Stomach (tissue), 9 donors: Measurements from ENCODE around the gene TLK2. TPM values are rescaled to one million over a fixed set of nuclear protein-coding genes. Genes with fewer than 3 reads are reported as not detected.

Experiments
- DNase-seq, 2 donors: peaks; one replicate each; pipeline versions ENCODE4 v3.0.0 to v3.0.0-alpha.2; 2013 to 2019
- H3K27ac ChIP-seq, 5 donors: fragments of 200-600 bp in 4 of 5; sonication (generic) in 4 of 5; one replicate each; pipeline ENCODE4 v1.5.1; 2013 to 2019; ENCODE audit warnings: mild to moderate bottlenecking in 1 of 5, moderate library complexity in 1 of 5
- H3K27me3 ChIP-seq, 3 donors: fragments of 200-600 bp; sonication (generic); one replicate each; pipeline ENCODE4 v1.5.1; 2017 to 2019; ENCODE audit warnings: mixed run types in 1 of 3
- H3K36me3 ChIP-seq, 4 donors: fragments of 200-600 bp; sonication (generic); 1 replicate in 3 of 4; 2 replicates in 1 of 4; pipeline ENCODE4 v1.5.1; 2016 to 2019
- H3K4me1 ChIP-seq, 4 donors: fragments of 200-600 bp; sonication (generic); one replicate each; pipeline ENCODE4 v1.5.1; 2016 to 2019
- H3K4me3 ChIP-seq, 4 donors: fragments of 200-600 bp; sonication (generic) in 3 of 4; one replicate each; pipeline ENCODE4 v1.5.1; 2016 to 2019; ENCODE audit warnings: mild to moderate bottlenecking in 1 of 4
- H3K9me3 ChIP-seq, 4 donors: fragments of 200-600 bp; sonication (generic); one replicate each; pipeline ENCODE4 v1.5.1; 2016 to 2019
- EP300 ChIP-seq: sonication (generic); formaldehyde crosslinking; IDR thresholded peaks from one replicate; pipeline ENCODE4 v1.6.1; 2017; ENCODE audit warnings: antibody characterized with exemption
- POLR2A ChIP-seq, 4 donors: fragments of 450-650 bp; IDR thresholded peaks; one replicate each; pipeline ENCODE4 v1.6.1; 2016; ENCODE audit warnings: antibody characterized with exemption in 4 of 4, control low read depth in 2 of 4, mild to moderate bottlenecking in 1 of 4, moderate library complexity in 1 of 4
- POLR2AphosphoS5 ChIP-seq, 3 donors: sonication (generic); formaldehyde crosslinking; IDR thresholded peaks; one replicate each; pipeline ENCODE4 v1.6.1; 2016; ENCODE audit warnings: antibody characterized with exemption in 3 of 3
- WGBS, 5 donors: extraction: QIAGEN DNeasy Blood & Tissue Kit in 3 of 5; methylation state at CpG; one replicate each; pipeline versions ENCODE4 v1.1.5 to v1.1.7; 2013 to 2018; 5-methylcytosine and 5-hydroxymethylcytosine counted together
- intact Hi-C: fragments of 100-400 bp; cut with DNase I; formaldehyde crosslinking; loops from one replicate; pipeline ENCODE4 v1.15.1; 2023; ENCODE audit warnings: low total_unique reads
- polyA plus RNA-seq, 3 donors: library from polyadenylated mRNA; stranded (reverse); fragments of 200-250 nt; gene quantifications; one replicate each; pipeline ENCODE4 v1.2.3, GENCODE V29; 2013
- small RNA-seq, 4 donors: library from RNA; depleted of rRNA; stranded (forward); fragments of <200 nt; gene quantifications; one replicate each; pipeline ENCODE3, GENCODE V24; 2016
- total RNA-seq, 5 donors: library from RNA; depleted of rRNA; stranded (reverse); fragments of >200 nt; gene quantifications; one replicate each; pipeline versions ENCODE4 v1.1.0 to v1.2.3, GENCODE V29; 2014 to 2016
- TF ChIP-seq, protein P1 (sequence below), 7 experiments: fragments of 450-650 bp in 4 of 7; fragments of 200-600 bp in 3 of 7; sonication (generic) in 3 of 7; IDR thresholded peaks; one replicate each; pipeline ENCODE4 v1.5.1; 2016 to 2019; ENCODE audit warnings: antibody characterized with exemption in 7 of 7, control low read depth in 2 of 7, mild to moderate bottlenecking in 1 of 7
- donor health status: healthy with polysubstance abuse.
- donor health status: Bipolar disorder and iron deficiency.
- donor health status: healthy.

The TLK2 gene
- total and polyA plus RNA-seq, 8 donors: 8.6 to 75.3 (median 17.3) TPM

DNA sequence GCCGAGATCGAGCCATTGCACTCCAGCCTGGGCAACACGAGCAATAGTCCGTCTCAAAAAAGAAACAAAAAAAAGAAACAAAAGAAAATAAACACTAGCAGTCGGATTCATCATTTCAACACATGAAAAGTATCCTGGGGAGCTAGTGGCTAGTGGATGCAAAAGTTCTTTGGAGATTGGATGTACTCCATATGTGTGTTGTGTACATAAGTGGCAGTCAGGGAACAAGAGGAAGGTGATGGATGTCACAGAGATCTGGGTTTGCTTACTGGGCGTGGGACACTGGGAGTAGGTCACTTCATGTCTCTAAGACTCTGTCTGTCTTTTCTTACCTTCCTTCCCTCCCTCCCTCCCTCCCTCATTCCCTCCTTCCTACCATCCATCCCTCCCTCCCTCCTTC lies 184.2 kb downstream of the TLK2 start:
- Histone ChIP-seq H3K27ac (no peak overlapping the region), H3K27me3 (peaks cover 0 to 4% (median 0%) of the 10 kb centered on the region in 3 donors), H3K36me3 (peaks cover 0 to 19% (median 4%) of the 10 kb centered on the region in 4 donors), H3K4me3 (no peak overlapping the region), H3K4me1 (no peaks in the 10 kb centered on the region), H3K9me3 (peaks cover 0 to 8% (median 4%) of the 10 kb centered on the region in 4 donors)
- DNase-seq: no peak
- intact Hi-C loops: no loop called here
- TF ChIP-seq, protein P1, sequence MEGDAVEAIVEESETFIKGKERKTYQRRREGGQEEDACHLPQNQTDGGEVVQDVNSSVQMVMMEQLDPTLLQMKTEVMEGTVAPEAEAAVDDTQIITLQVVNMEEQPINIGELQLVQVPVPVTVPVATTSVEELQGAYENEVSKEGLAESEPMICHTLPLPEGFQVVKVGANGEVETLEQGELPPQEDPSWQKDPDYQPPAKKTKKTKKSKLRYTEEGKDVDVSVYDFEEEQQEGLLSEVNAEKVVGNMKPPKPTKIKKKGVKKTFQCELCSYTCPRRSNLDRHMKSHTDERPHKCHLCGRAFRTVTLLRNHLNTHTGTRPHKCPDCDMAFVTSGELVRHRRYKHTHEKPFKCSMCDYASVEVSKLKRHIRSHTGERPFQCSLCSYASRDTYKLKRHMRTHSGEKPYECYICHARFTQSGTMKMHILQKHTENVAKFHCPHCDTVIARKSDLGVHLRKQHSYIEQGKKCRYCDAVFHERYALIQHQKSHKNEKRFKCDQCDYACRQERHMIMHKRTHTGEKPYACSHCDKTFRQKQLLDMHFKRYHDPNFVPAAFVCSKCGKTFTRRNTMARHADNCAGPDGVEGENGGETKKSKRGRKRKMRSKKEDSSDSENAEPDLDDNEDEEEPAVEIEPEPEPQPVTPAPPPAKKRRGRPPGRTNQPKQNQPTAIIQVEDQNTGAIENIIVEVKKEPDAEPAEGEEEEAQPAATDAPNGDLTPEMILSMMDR (IDR thresholded peaks at IDR 0.05): no peak
- TF ChIP-seq EP300: no peak
- no peak for TF ChIP-seq POLR2AphosphoS5 (IDR thresholded peaks at IDR 0.05)
- no peak for TF ChIP-seq POLR2A (IDR thresholded peaks at IDR 0.05)
- WGBS, 5 donors: 63 to 79% (median 73%) methylated on average over 6 of the region's 6 CpGs

Small RNA genes lying within 50 kb of the gene (small RNA-seq; reads per million reads assigned to genes)
- 0 reads per million in 4 donors for gene RF00019

Other genes starting within 250 kb of the TLK2 start
- not detected for gene EFCAB3, start 98.3 kb upstream of the TLK2 start, total RNA-seq
- not detected for gene EFCAB3, start 98.3 kb upstream of the TLK2 start, polyA plus RNA-seq
- gene METTL2A, start 54.9 kb upstream of the TLK2 start, total RNA-seq: 10 to 100 TPM in 3 of 5 donors, 1 to 10 TPM in 2; 1.4 to 68.3 (median 21.3) TPM
- 10 to 100 TPM in 1 of 3 donors, 1 to 10 TPM in 2; 8.6 to 10.7 (median 9.9) TPM for gene METTL2A, start 54.9 kb upstream of the TLK2 start, polyA plus RNA-seq
- 100 to 1,000 TPM in 1 of 5 donors, 10 to 100 TPM in 3, 1 to 10 TPM in 1; 4.7 to 107 (median 14.6) TPM for gene MRC2, start 148.8 kb downstream of the TLK2 start, total RNA-seq
- gene MRC2, start 148.8 kb downstream of the TLK2 start, polyA plus RNA-seq: 10 to 100 TPM in 2 of 3 donors, 1 to 10 TPM in 1; 7.2 to 24.1 (median 11.4) TPM